HG03439 (cell line): ENCODE measurements around the gene C1orf141.
"Not testable (repeated sequence)": the region's sequence is repeated elsewhere in the genome, so short reads cannot be mapped to it uniquely, and the experiment has no call there.

Source experiments
- ATAC-seq: cut with Tn5 transposase; IDR thresholded peaks from one replicate; pipeline ENCODE4 v1.9.1; 2021; ENCODE audit warnings: mild to moderate bottlenecking, moderate library complexity; ENCODE audit not compliant: unreplicated experiment

The C1orf141 gene

DNA sequence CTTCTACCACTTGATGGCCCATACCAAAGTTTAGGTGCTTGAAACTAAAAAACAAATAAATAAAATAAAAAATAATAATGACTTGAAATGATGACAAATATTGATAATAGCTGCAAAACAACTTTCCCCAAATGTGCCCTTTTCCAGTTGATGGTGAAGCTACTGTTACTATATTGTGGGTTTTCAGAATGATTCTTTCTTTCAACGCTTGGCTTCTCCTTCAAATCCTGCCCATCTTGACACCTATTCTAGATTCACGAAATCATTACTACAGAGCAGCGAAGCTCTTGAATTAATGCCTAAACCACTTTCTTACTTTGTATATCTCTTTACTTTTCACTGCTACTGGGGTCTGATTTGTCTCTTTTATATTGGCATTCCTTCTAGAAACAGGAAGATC, 9.2 kb upstream of the C1orf141 start:
- no peak for ATAC-seq

DNA sequence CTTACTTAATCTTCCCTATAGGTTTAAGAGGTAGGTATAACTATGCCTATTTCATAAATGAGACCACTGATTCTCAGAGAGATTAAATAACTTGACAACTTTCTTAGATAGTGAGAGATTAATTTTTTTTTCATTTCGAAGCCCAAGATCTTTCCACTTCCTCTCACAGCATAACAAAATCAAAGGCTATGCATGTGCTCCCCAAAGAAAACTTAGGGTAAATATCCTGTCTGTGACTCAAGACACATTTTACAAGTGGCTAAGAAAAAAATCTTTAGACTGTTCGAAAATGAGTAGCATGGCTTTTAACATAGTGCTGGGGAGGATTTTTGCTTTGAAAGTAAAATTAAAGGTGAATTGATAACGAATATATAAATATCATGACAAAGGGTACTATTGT, 8.2 kb upstream of the C1orf141 start:
- ATAC-seq: no peak

DNA sequence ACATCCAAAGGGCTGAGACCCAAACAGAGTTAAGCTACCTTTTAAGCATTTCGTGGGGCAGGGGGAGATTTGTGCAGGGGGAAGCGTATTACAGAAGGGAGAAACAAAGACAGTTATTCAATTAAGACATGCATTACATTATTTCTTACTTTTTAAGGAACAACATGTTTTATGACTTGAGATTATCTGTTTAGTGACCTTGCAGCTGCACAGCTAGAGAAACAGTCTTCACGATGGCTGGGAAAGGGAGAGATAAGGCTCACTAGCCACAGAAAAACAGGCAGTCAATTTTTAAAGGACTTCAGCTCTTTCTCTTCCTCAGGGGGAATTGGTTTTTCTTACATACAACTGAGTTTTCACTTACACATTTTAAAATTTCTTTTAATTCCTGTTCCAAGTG, 7.1 kb upstream of the C1orf141 start:
- ATAC-seq: not testable (repeated sequence)

DNA sequence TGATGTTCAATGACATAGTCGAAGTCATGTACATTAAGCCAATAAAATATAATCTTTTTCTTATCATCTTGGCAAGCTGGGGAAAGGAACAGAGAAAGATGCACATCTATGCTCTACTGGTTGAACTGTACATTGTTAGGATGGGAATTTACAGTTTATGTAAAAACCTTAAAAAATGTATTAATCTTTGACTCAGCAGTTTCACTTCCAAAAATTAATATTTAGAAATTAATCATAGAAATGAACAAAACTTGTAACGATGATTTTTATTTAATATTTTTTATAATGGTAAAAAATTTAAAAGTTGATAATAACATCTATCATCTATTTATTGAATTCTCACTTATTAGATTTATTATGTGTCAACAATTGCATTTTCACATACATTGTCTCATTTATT, 5.7 kb upstream of the C1orf141 start:
- ATAC-seq: no peak

DNA sequence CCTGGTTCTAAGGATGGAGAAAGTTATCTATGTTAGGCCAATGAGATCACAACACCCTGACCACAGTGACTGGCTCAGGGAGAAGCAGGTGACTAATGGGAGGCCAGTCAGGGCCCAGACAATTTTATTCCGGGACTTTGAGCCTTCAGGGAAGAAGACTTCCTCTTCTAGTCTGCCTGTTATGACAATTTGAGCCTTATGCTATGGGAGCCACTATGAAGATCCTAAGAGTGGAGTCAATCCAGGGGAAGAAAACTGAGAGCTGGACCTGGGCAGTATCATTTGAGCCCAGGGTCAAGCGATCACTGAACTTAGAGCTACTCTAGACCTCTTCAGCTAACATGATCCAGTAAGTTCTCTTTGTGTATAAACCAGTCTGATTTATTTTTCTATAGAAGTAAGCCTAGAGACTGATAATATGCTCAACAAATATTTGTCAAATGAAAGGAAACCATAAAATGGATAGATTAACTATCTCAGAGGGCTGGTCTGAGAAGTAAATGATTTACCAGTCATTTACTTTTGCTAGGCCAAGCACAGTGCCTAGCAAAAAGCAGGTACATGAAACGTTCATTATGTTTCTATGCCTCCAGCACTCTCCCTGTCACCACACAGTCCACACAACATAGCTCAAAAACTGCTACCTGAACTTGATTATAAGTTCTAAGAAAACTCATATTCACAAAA, 4.2 kb upstream of the C1orf141 start:
- no peak for ATAC-seq

DNA sequence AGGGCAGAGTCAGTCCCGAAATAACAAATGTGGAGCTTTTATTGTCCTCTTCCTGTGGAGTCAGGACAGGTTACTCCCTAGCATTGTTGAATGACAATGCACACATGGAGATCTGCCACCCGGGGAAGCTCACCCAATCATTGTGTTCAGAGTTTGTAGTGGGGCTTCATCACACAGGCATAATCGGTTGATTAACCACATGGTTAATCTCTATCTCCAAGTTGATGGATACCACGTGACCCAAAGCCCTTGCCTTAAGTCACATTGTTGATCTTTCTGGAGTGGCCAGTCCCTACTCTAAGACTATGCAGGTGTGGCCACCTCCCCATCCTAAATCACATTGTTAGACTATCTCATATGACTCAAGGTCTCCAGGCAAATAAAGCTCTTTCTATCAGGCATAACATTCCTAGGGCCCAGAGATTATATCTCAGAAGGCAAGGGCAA, 2.6 kb upstream of the C1orf141 start:
- no peak for ATAC-seq

DNA sequence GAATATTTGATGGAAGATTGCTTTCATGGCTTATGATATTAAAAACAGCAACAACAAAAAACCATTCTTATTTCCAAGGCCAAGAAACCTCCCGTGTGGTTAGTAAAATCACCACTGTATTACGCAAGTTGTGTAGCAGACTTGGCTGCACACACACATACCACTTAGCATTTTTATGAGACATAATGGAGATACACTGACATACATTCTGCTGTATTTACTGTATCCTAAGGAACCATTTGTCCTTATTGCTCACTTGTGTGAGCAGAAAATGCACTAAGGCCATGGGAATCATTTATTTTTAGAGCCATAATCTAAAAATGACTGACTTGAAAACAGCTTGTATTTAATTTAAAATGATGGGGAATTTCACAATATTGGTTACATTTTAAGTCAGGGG, 584 bp upstream of the C1orf141 start:
- no peak for ATAC-seq

DNA sequence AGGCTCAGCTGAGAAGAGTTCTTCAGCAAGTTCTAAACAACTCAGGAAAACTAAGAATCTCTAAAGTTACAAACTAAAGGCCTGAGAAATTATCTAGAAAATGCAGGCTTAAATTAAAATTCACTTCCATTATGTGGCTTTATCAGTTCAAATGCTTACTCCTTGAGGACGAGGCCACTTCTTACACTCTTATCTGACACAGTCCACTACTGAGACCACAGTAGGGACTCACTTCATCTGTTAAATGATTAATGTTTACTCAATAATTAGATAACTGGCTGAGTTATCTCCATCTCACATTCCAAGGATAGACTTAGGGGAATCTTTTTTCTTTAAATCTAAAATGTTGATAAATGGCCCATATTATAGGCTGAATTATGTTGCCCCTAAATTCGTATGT, 1.6 kb downstream of the C1orf141 start:
- no peak for ATAC-seq

DNA sequence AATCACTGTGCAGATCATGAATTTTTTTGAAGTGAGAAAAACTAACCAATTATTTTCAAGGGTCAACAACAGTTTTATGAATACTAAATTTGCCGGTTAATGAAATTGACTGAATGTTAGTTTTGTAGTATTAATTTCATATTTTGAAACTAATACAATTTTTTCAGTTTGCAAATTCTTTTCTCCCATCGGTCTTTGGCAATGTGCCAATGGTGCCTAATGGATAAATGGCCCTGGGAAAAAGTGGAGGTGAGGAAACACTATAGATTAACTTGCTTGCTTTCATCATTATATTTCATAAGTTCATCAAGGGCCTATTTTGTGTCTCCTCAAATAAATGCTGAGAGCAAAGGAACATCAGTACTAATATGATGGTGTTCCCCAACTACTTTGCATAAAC, 4.1 kb downstream of the C1orf141 start:
- no peak for ATAC-seq

DNA sequence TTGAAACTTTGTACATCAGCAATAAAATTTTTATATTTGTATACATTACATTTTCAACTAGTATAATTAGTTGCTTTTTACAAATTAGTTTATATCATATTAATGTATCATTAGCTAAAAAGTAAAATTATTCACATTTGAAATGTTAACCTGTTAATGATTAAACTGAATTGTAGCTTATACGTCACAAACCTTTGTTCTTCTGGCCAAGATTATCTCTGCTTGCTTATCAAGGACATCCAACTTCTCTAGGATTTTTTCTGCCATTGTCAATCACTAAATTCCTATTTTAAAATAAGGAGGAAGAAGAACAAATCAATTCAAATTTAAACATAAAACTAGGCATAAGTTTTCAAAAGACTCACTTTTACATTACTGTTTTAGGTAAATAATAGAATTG, 7.8 kb downstream of the C1orf141 start:
- no peak for ATAC-seq

DNA sequence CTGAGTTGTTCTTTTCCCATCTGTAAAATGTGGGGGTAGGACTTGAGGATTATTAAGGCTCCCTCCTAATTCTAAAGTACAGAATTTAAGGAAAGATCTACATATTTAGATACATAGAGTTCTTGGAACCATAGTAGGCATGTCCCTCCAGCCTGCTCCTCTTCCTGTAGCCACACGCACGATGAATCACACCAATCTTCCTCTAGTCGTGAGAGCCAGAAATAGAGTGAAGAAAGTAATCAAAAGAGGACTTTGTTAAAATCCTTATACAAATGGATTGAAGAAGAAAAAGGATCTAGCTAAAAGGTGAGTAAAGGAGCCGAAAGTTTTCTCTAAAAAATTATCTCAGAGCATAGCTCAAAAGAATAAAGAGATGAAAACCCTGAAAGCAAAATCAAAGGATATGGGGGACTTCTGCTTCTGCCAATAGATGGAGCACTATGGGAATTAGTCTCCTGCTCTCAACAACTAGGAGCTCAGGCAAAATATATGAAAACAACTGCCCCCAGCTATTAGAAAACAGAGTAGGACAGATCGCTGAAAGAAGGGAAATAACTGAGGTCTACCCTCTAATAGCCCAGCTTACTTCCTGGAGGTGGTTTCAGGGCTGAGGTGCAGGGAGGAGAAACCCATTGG, 8.5 kb downstream of the C1orf141 start:
- no peak for ATAC-seq

DNA sequence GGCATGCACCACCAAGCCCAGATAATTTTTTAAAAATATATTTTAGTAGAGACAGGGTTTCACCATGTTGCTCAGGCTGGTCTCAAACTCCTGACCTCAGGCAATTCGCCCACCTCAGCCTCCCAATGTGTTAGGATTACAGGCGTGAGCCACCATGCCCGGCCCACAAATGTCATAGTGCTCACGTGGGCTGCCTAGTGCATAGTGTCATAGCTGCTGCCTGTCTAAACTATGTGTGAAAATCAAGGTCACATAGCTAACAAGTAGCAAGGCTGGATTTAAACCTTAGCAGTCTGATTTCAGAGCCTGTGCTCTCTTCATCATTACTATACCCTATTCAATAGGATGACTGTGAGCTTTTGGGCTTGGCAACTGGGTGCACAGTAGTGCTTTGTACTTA, 10.3 kb downstream of the C1orf141 start:
- no peak for ATAC-seq

DNA sequence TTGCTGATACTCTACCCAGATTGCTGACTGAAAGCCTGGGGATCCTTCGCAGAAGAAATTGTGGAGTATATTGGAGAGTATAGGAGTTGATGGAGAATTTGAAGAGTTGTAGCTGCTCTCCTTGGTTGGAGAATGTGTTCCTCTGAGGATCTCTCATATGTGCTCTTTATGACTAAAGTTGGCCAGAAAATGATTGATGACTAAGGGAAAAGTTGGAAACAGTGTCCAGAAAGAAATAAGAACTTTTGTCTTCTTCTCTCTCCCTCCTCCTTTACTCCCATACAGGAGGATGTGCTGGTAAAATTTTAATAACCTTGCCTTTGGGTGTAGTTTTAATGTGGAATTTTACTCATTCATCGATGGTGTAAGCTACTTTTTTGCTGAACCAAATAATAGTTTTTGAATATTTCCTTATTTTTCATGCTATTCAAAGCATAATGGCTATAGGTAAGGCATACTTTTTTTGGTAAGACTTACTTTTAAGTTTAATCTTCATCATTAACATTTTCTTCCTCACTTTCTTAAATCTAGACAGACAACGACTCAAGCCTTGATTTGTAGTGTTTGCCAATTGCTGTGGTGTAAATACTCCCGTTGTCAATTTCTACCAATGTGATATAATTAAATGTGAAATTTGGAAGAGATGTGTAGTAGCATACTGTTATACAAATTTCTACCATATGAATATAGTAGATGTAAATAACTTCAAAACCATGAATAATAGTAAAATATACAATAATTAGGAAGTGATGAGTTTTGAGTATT, 13.7 kb downstream of the C1orf141 start:
- ATAC-seq: no peak

DNA sequence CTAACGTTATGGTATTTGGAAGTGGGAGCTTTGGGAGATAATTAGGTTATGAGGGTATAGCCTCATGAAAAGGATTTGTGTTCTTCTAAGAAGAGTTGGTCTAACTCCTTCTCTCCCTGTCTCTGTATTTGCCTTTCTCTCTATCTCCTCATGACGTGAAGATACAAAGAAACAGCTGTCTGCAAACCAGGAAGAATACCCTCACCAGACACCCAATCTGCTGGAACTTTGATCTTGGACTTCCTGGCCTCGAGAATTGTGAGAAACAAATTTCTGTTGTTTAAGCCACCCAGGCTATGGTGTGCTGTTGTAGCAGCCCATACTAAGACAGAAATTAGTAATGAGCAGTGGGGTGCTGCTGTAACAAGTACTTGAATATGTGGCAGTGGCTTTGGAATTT, 16.1 kb downstream of the C1orf141 start:
- ATAC-seq: no peak

DNA sequence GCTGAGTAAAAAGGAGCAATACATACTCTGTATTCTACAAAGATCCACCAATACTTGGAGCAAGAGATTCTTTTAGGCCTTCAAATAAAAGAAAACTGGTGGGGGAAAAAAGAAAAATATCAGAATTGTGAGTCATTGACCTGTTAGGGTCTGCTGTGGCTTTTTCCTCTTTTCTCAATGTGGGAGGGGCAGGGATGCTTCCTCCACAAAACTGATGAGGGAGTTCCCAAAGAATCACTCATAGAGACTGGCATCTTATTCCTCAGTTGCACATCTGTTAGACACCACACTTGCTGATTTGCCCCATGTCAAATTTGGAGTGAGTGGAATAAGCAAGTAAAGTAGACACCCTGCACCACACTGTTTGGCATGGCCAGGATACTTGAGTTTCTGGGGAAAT, 16.6 kb downstream of the C1orf141 start:
- no peak for ATAC-seq

DNA sequence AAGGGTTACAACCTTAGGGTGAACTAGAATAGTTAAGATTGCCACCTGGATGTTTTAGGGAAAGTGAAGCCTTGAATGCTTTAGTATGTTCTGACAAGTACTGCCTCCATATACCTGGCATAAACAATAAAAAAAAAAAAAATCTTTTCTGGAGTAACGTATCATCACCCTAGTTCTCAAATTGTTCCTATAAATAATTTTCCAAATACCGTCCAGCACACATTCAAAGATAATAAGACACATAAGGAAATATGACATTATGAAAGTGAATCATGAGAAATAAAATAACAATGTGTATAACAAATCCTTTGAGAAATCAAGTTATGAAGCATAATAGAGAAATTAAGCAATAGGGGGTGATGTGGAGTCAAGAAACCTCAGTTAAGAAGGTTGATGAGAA, 20.6 kb downstream of the C1orf141 start:
- ATAC-seq: no peak

DNA sequence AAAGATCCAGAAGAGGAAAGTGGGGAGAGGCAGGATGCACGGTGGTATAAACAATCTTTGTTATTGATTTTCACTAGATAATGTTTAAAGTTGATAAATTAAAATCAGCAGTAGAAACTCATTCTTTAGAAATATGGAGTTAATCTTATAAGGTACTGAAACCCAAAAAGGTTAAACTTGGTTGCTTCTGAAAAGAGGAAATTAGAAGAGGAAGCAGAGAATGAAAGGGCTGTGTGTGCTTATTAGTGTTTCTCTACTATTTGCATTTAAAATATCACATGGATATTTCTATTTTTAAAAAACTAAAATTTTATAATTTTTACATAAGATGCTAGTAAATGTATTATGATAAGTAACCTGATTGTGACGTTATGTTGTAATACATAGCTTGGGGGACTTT, 24.4 kb downstream of the C1orf141 start:
- ATAC-seq: peak; percentile 49

DNA sequence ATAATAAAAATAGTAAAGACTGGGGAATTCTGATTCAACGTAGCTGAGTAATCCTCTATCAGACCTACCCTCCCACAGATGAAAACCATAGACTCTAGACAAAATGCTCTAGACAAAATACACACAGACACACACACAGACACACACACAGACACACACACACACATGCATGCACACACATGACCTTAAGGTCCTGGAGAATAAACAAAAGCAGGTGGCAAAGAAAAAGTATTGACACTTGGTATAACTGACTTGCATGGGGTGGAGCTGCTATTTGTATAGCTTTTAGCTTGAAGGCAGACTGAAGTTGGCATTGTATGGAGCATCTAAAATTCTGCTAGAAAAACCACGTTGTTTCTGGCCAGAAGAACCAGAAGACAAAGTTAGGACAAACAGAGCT, 29.3 kb downstream of the C1orf141 start:
- no peak for ATAC-seq

DNA sequence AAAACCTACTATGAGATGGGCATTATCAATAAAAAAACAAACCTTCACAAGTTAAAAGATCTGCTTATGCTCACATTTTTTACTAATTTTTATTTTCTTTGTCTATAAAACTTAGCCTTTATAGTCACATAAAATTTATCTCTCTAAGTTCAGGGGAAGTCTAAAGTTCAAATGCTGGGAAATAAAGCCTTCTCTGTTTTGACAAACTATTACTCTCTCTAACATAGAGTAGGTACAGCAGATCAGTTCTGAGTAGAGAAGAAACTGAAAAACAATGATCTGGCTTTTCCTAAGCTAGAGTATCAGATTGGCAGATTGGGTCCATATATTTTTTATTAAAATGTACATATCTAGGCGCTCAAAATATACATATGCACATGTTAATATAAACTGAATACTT, 31.2 kb downstream of the C1orf141 start:
- no peak for ATAC-seq

DNA sequence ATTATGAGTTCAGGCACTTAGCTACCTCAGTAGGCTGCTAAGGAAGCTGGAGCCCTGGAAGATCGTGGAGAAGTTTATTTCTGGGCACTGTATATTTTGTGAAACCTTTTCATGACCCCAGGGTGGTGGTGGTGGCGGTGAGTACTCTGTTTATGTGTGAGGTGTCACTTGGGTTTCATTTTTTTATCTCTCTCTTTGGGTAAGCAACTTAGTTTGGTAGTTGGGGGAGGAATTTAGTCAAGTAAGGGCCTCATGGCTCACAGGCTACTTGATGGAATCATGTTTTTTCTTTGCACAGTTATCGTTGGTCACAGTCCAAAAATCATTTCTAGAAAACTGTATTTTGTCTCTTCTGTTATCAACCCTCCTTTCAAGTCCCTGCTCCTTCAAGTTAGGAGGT, 33.9 kb downstream of the C1orf141 start:
- ATAC-seq: no peak

DNA sequence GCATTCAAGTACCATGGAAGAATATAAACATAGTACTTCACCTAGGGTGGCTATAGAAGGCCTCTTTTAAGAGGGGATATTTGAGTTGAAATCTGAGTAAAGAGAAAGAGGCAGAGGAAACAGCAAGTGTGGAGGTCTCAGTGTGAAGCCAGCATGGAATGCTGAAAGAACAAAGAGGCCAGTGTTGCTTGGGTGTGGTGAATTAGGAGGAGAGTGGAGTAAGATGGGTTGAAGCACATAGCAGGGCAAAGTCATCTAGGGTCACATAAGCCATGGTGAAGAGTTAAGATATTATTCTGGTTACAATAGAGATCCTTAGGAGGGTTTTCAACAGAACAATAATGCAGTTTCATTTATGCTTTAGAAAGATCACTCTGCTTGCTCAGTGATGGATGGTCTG, 37.5 kb downstream of the C1orf141 start:
- no peak for ATAC-seq

DNA sequence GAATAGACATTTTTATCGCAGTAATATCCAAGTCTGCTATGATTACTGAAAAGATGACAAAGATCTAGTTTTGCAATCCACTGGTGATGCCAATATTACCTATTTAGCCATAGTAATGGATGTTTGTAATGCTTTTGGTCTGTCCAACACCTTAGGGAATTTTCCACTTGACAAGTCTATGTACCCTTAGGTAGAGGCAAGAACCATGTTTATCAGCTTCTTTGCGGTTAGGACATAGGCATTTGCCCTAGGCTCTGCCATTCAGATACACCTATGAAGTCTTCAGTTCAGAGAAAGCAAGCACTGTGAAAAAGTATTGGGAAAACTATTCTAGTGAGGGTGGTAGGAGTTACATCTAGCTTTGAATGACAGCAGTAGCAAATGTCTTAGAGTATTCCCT, 40.6 kb downstream of the C1orf141 start:
- no peak for ATAC-seq
